Measurements from ENCODE around the gene SREK1.
"Not testable (repeated sequence)": the region's sequence is repeated elsewhere in the genome, so short reads cannot be mapped to it uniquely, and the experiment has no call there.

Gene SREK1

GRCh38 chr5:66144074-66144833 is at the start of gene SREK1:
SREK1 (plus strand) TSS chr5:66144300; CDS start chr5:66144377, 77 bp downstream.
- H3K27ac Mint-ChIP-seq (ENCODE audit: low read depth), result peak within 1 kb of the TSS; percentile 100
- H3K36me3 Mint-ChIP-seq (ENCODE audit: insufficient read depth), result peaks cover 21% of the 10 kb centered on the region
- peak; percentile 78 to 80 for DNase-seq (ENCODE audit: low spot score in 2 of 2)
- peaks cover 24% of the 10 kb centered on the region for H3K4me1 Mint-ChIP-seq
- no peaks in the 10 kb centered on the region for H3K27me3 Mint-ChIP-seq
- no peaks in the 10 kb centered on the region for H3K9me3 Mint-ChIP-seq
- ATAC-seq (replicated peaks; ENCODE audit: extremely low read depth, poor library complexity, severe bottlenecking), result peak; percentile 92
- H3K4me3 Mint-ChIP-seq, result peak within 1 kb of the TSS; percentile 99

GRCh38 chr5:66100851-66101250 is 43.2 kb upstream of the SREK1 start:
- Mint-ChIP-seq H3K4me3 (no peak overlapping the region), H3K9me3 (peaks cover 36% of the 10 kb centered on the region), H3K27ac (ENCODE audit: low read depth) (peak overlapping the region; percentile 69), H3K27me3 (no peaks in the 10 kb centered on the region), H3K36me3 (ENCODE audit: insufficient read depth) (peaks cover 1% of the 10 kb centered on the region), H3K4me1 (no peaks in the 10 kb centered on the region)
- DNase-seq (ENCODE audit: low spot score in 2 of 2) (no peak), ATAC-seq (replicated peaks; ENCODE audit: extremely low read depth, poor library complexity, severe bottlenecking) (no peak)

GRCh38 chr5:66113160-66113559 is 30.9 kb upstream of the SREK1 start:
- Mint-ChIP-seq H3K4me3 (no peak overlapping the region), H3K9me3 (peaks cover 16% of the 10 kb centered on the region)
- no peak for DNase-seq (ENCODE audit: low spot score in 2 of 2)

GRCh38 chr5:66118304-66118703 is 25.8 kb upstream of the SREK1 start:
- DNase-seq (ENCODE audit: low spot score in 2 of 2), result no peak
- Mint-ChIP-seq H3K4me1 (no peaks in the 10 kb centered on the region), H3K27me3 (no peaks in the 10 kb centered on the region), H3K27ac (ENCODE audit: low read depth) (no peak overlapping the region), H3K9me3 (no peaks in the 10 kb centered on the region), H3K4me3 (no peak overlapping the region), H3K36me3 (ENCODE audit: insufficient read depth) (peaks cover 4% of the 10 kb centered on the region)
- ATAC-seq (replicated peaks; ENCODE audit: extremely low read depth, poor library complexity, severe bottlenecking), result no peak

More at GRCh38 chr5:66113160-66113559, 30.9 kb upstream of the SREK1 start:
- Mint-ChIP-seq H3K36me3 (ENCODE audit: insufficient read depth) (peaks cover 5% of the 10 kb centered on the region), H3K27me3 (no peaks in the 10 kb centered on the region), H3K27ac (ENCODE audit: low read depth) (no peak overlapping the region), H3K4me1 (no peaks in the 10 kb centered on the region)
- no peak for ATAC-seq (replicated peaks; ENCODE audit: extremely low read depth, poor library complexity, severe bottlenecking)

GRCh38 chr5:66122379-66123034 is 21.6 kb upstream of the SREK1 start:
- Mint-ChIP-seq H3K36me3 (ENCODE audit: insufficient read depth) (peaks cover 1% of the 10 kb centered on the region), H3K27ac (ENCODE audit: low read depth) (no peak overlapping the region), H3K4me1 (no peaks in the 10 kb centered on the region), H3K9me3 (no peaks in the 10 kb centered on the region), H3K27me3 (peaks cover 17% of the 10 kb centered on the region), H3K4me3 (no peak overlapping the region)
- DNase-seq (ENCODE audit: low spot score in 2 of 2) (no peak), ATAC-seq (replicated peaks; ENCODE audit: extremely low read depth, poor library complexity, severe bottlenecking) (no peak)

GRCh38 chr5:66129144-66129543 is 15.0 kb upstream of the SREK1 start:
- H3K4me3 Mint-ChIP-seq, result no peak overlapping the region
- ATAC-seq (replicated peaks; ENCODE audit: extremely low read depth, poor library complexity, severe bottlenecking), result no peak
- H3K9me3 Mint-ChIP-seq, result no peaks in the 10 kb centered on the region
- DNase-seq (ENCODE audit: low spot score in 2 of 2), result no peak
- H3K27ac Mint-ChIP-seq (ENCODE audit: low read depth), result no peak overlapping the region
- H3K27me3 Mint-ChIP-seq, result peaks cover 33% of the 10 kb centered on the region
- H3K4me1 Mint-ChIP-seq, result no peaks in the 10 kb centered on the region
- H3K36me3 Mint-ChIP-seq (ENCODE audit: insufficient read depth), result peaks cover 1% of the 10 kb centered on the region

GRCh38 chr5:66130493-66130892 is 13.6 kb upstream of the SREK1 start:
- Mint-ChIP-seq H3K4me1 (no peaks in the 10 kb centered on the region), H3K36me3 (ENCODE audit: insufficient read depth) (no peaks in the 10 kb centered on the region), H3K4me3 (no peak overlapping the region), H3K27ac (ENCODE audit: low read depth) (no peak overlapping the region), H3K9me3 (no peaks in the 10 kb centered on the region), H3K27me3 (peaks cover 19% of the 10 kb centered on the region)
- ATAC-seq (replicated peaks; ENCODE audit: extremely low read depth, poor library complexity, severe bottlenecking), result no peak
- no peak for DNase-seq (ENCODE audit: low spot score in 2 of 2)

GRCh38 chr5:66134407-66134861 is 9.7 kb upstream of the SREK1 start:
- no peaks in the 10 kb centered on the region for H3K9me3 Mint-ChIP-seq
- no peak overlapping the region for H3K4me3 Mint-ChIP-seq
- H3K36me3 Mint-ChIP-seq (ENCODE audit: insufficient read depth), result no peaks in the 10 kb centered on the region
- H3K27ac Mint-ChIP-seq (ENCODE audit: low read depth), result no peak overlapping the region
- DNase-seq (ENCODE audit: low spot score in 2 of 2) (no peak), ATAC-seq (replicated peaks; ENCODE audit: extremely low read depth, poor library complexity, severe bottlenecking) (no peak)
- H3K4me1 Mint-ChIP-seq, result no peaks in the 10 kb centered on the region
- H3K27me3 Mint-ChIP-seq, result peaks cover 13% of the 10 kb centered on the region

GRCh38 chr5:66136053-66136452 is 8.0 kb upstream of the SREK1 start:
- H3K27ac Mint-ChIP-seq (ENCODE audit: low read depth), result no peak overlapping the region
- ATAC-seq (replicated peaks; ENCODE audit: extremely low read depth, poor library complexity, severe bottlenecking), result no peak

GRCh38 chr5:66136944-66137343 is 7.2 kb upstream of the SREK1 start:
- H3K4me1 Mint-ChIP-seq; ATAC-seq (replicated peaks; ENCODE audit: extremely low read depth, poor library complexity, severe bottlenecking): not testable (repeated sequence)

More at GRCh38 chr5:66136053-66136452, 8.0 kb upstream of the SREK1 start:
- no peaks in the 10 kb centered on the region for H3K4me1 Mint-ChIP-seq
- H3K36me3 Mint-ChIP-seq (ENCODE audit: insufficient read depth), result no peaks in the 10 kb centered on the region
- no peaks in the 10 kb centered on the region for H3K27me3 Mint-ChIP-seq
- H3K9me3 Mint-ChIP-seq, result no peaks in the 10 kb centered on the region
- no peak overlapping the region for H3K4me3 Mint-ChIP-seq
- no peak for DNase-seq (ENCODE audit: low spot score in 2 of 2)

GRCh38 chr5:66138637-66139317 is 5.3 kb upstream of the SREK1 start:
- DNase-seq (ENCODE audit: low spot score in 2 of 2), result no peak
- Mint-ChIP-seq H3K4me1 (no peaks in the 10 kb centered on the region), H3K27me3 (no peaks in the 10 kb centered on the region), H3K9me3 (no peaks in the 10 kb centered on the region), H3K4me3 (no peak overlapping the region), H3K27ac (ENCODE audit: low read depth) (no peak overlapping the region), H3K36me3 (ENCODE audit: insufficient read depth) (peaks cover 5% of the 10 kb centered on the region)
- no peak for ATAC-seq (replicated peaks; ENCODE audit: extremely low read depth, poor library complexity, severe bottlenecking)

More at GRCh38 chr5:66136944-66137343, 7.2 kb upstream of the SREK1 start:
- H3K36me3 Mint-ChIP-seq (ENCODE audit: insufficient read depth); H3K4me3 Mint-ChIP-seq; H3K27me3 Mint-ChIP-seq; H3K27ac Mint-ChIP-seq (ENCODE audit: low read depth); H3K9me3 Mint-ChIP-seq; DNase-seq (ENCODE audit: low spot score in 2 of 2): not testable (repeated sequence)

- no peak overlapping the region for H3K27ac Mint-ChIP-seq (ENCODE audit: low read depth)
- H3K4me1 Mint-ChIP-seq, result no peaks in the 10 kb centered on the region
- H3K9me3 Mint-ChIP-seq, result no peaks in the 10 kb centered on the region
- no peaks in the 10 kb centered on the region for H3K27me3 Mint-ChIP-seq
- DNase-seq (ENCODE audit: low spot score in 2 of 2) (no peak), ATAC-seq (replicated peaks; ENCODE audit: extremely low read depth, poor library complexity, severe bottlenecking) (no peak)
- H3K4me3 Mint-ChIP-seq, result no peak overlapping the region
- peaks cover 10% of the 10 kb centered on the region for H3K36me3 Mint-ChIP-seq (ENCODE audit: insufficient read depth)
These were observed 4.8 kb upstream of the SREK1 start for GRCh38 chr5:66139318-66139712.
